Astrocyte (in vitro differentiated cells and primary cell): ENCODE results near the gene HSPA1B. TPM values are rescaled to one million over a fixed set of nuclear protein-coding genes. Genes with fewer than 3 reads are reported as not detected.

ENCODE experiments used
- DNase-seq: peaks from one replicate; pipeline ENCODE4 v3.0.0-alpha.2; 2010; ENCODE audit warnings: low read depth
- FAIRE-seq: peaks from 2 replicates; lab custom pipeline; 2011; peaks lifted over from hg19 to GRCh38; lab: Jason Lieb, UNC
- H2AFZ ChIP-seq: 2 replicates; pipeline ENCODE4 v1.6.0; 2012; ENCODE audit warnings: low read depth, low read length, inconsistent platforms
- H3K27ac ChIP-seq: 2 replicates; pipeline ENCODE4 v1.5.1; 2011; ENCODE audit warnings: low read depth, low read length, inconsistent platforms
- H3K27me3 ChIP-seq: 2 replicates; pipeline ENCODE4 v1.6.0; 2011; ENCODE audit warnings: low read length, inconsistent platforms; ENCODE audit not compliant: insufficient read depth
- H3K36me3 ChIP-seq: 2 replicates; pipeline ENCODE4 v1.5.1; 2011; ENCODE audit warnings: low read length, inconsistent platforms; ENCODE audit not compliant: insufficient read depth
- H3K4me1 ChIP-seq: 2 replicates; pipeline ENCODE4 v1.5.1; 2011; ENCODE audit warnings: low read length, inconsistent platforms; ENCODE audit not compliant: insufficient read depth
- H3K4me2 ChIP-seq: 2 replicates; pipeline ENCODE4 v1.6.0; 2012; ENCODE audit warnings: low read length, inconsistent platforms
- H3K4me3 ChIP-seq: 2 replicates; pipeline ENCODE4 v1.5.1; 2011; ENCODE audit warnings: low read depth, mild to moderate bottlenecking, low read length, inconsistent platforms; ENCODE audit not compliant: insufficient read depth
- H3K79me2 ChIP-seq: 2 replicates; pipeline ENCODE4 v1.6.0; 2012; ENCODE audit warnings: mild to moderate bottlenecking, low read length, inconsistent platforms; ENCODE audit not compliant: insufficient read depth
- H3K9ac ChIP-seq: 2 replicates; pipeline ENCODE4 v1.6.0; 2012; ENCODE audit warnings: mild to moderate bottlenecking, low read length, inconsistent platforms
- H3K9me3 ChIP-seq: 2 replicates; pipeline ENCODE4 v1.5.1; 2012; ENCODE audit warnings: low read depth, mild to moderate bottlenecking, low read length, inconsistent platforms; ENCODE audit not compliant: insufficient read depth
- H4K20me1 ChIP-seq: 2 replicates; pipeline ENCODE4 v1.6.0; 2012; ENCODE audit warnings: low read length, inconsistent platforms; ENCODE audit not compliant: insufficient read depth
- H3K27ac Mint-ChIP-seq: one replicate; pipeline ENCODE4 v1.8.0; 2021; ENCODE audit warnings: mild to moderate bottlenecking, mixed read lengths; ENCODE audit not compliant: unreplicated experiment
- H3K27me3 Mint-ChIP-seq: one replicate; pipeline ENCODE4 v1.8.0; 2021; ENCODE audit warnings: low read depth, mixed read lengths; ENCODE audit not compliant: unreplicated experiment
- H3K36me3 Mint-ChIP-seq: one replicate; pipeline ENCODE4 v1.8.0; 2021; ENCODE audit warnings: low read depth, mixed read lengths; ENCODE audit not compliant: unreplicated experiment
- H3K4me1 Mint-ChIP-seq: one replicate; pipeline ENCODE4 v1.8.0; 2021; ENCODE audit warnings: low read depth, mixed read lengths; ENCODE audit not compliant: unreplicated experiment
- H3K4me3 Mint-ChIP-seq: one replicate; pipeline ENCODE4 v1.8.0; 2021; ENCODE audit warnings: mild to moderate bottlenecking, moderate library complexity, mixed read lengths; ENCODE audit not compliant: unreplicated experiment
- H3K9me3 Mint-ChIP-seq: one replicate; pipeline ENCODE4 v1.8.0; 2021; ENCODE audit warnings: mild to moderate bottlenecking, mixed read lengths; ENCODE audit not compliant: unreplicated experiment
- CTCF ChIP-seq: IDR thresholded peaks from 2 replicates; pipeline ENCODE4 v1.5.1; 2011; ENCODE audit warnings: low read depth, mild to moderate bottlenecking, inconsistent platforms, low read length, moderate library complexity; ENCODE audit not compliant: insufficient read depth
- EZH2 ChIP-seq: IDR thresholded peaks from 2 replicates; pipeline ENCODE4 v1.6.1; 2012; ENCODE audit warnings: mild to moderate bottlenecking, low read length, inconsistent platforms; ENCODE audit not compliant: insufficient read depth
- total RNA-seq: library from RNA; stranded (reverse); gene quantifications from 2 replicates; pipeline ENCODE4 v1.2.1, GENCODE V29; 2021

HSPA1B gene
- total RNA-seq, 1 donor from 2014 or later: 77.2 TPM

GRCh38 chr6:31858707-31859106 lies 31.2 kb downstream of the HSPA1B start:
- Mint-ChIP-seq H3K4me1 (peaks cover 4% of the 10 kb centered on the region), H3K27ac (no peak overlapping the region), H3K4me3 (no peak overlapping the region), H3K27me3 (no peaks in the 10 kb centered on the region), H3K36me3 (peaks cover 16% of the 10 kb centered on the region), H3K9me3 (no peaks in the 10 kb centered on the region)
- peaks cover 10% of the 10 kb centered on the region for H4K20me1 ChIP-seq
- peaks cover 13% of the 10 kb centered on the region for H3K79me2 ChIP-seq
- H3K4me1 ChIP-seq: peaks cover 4% of the 10 kb centered on the region
- H3K9me3 ChIP-seq: no peaks in the 10 kb centered on the region
- TF ChIP-seq CTCF: no peak
- no peak for TF ChIP-seq EZH2
- H3K27me3 ChIP-seq: no peaks in the 10 kb centered on the region
- FAIRE-seq: no peak
- H3K4me2 ChIP-seq: no peak overlapping the region
- H3K27ac ChIP-seq: no peak overlapping the region
- no peak overlapping the region for H3K4me3 ChIP-seq
- no peak overlapping the region for H2AFZ ChIP-seq
- no peak overlapping the region for H3K9ac ChIP-seq
- no peak for DNase-seq
- H3K36me3 ChIP-seq: peaks cover 4% of the 10 kb centered on the region

- Mint-ChIP-seq H3K4me3 (no peak overlapping the region), H3K36me3 (peaks cover 16% of the 10 kb centered on the region), H3K9me3 (no peaks in the 10 kb centered on the region), H3K4me1 (peaks cover 6% of the 10 kb centered on the region), H3K27ac (no peak overlapping the region), H3K27me3 (no peaks in the 10 kb centered on the region)
- no peak overlapping the region for H3K4me2 ChIP-seq
- peaks cover 10% of the 10 kb centered on the region for H4K20me1 ChIP-seq
- H3K27ac ChIP-seq: no peak overlapping the region
- peaks cover 7% of the 10 kb centered on the region for H3K4me1 ChIP-seq
- no peak for FAIRE-seq
- H3K27me3 ChIP-seq: no peaks in the 10 kb centered on the region
- no peak overlapping the region for H3K4me3 ChIP-seq
- H3K36me3 ChIP-seq: peaks cover 4% of the 10 kb centered on the region
- TF ChIP-seq CTCF (no peak), EZH2 (no peak)
- peaks cover 13% of the 10 kb centered on the region for H3K79me2 ChIP-seq
- no peak overlapping the region for H2AFZ ChIP-seq
- no peaks in the 10 kb centered on the region for H3K9me3 ChIP-seq
- H3K9ac ChIP-seq: no peak overlapping the region
- no peak for DNase-seq
Observed at GRCh38 chr6:31859923-31860322, 32.4 kb downstream of the HSPA1B start.

- Histone ChIP-seq H3K27ac (no peak overlapping the region), H3K4me1 (peaks cover 7% of the 10 kb centered on the region), H3K9me3 (no peaks in the 10 kb centered on the region), H2AFZ (no peak overlapping the region), H3K36me3 (peaks cover 4% of the 10 kb centered on the region), H3K27me3 (no peaks in the 10 kb centered on the region), H3K79me2 (peaks cover 13% of the 10 kb centered on the region), H4K20me1 (peaks cover 10% of the 10 kb centered on the region), H3K9ac (no peak overlapping the region), H3K4me2 (no peak overlapping the region), H3K4me3 (no peak overlapping the region)
- Mint-ChIP-seq H3K27me3 (no peaks in the 10 kb centered on the region), H3K4me1 (peaks cover 7% of the 10 kb centered on the region), H3K27ac (no peak overlapping the region), H3K9me3 (no peaks in the 10 kb centered on the region), H3K36me3 (peaks cover 13% of the 10 kb centered on the region), H3K4me3 (no peak overlapping the region)
- TF ChIP-seq CTCF: no peak
- no peak for TF ChIP-seq EZH2
- no peak for DNase-seq
- no peak for FAIRE-seq
Observed at GRCh38 chr6:31860349-31860748, 32.8 kb downstream of the HSPA1B start.
